Measurements from ENCODE around the gene TNNI2. TPM values are rescaled to one million over a fixed set of nuclear protein-coding genes. Genes with fewer than 3 reads are reported as not detected.

The TNNI2 gene
- total RNA-seq, 1 experiment from 2014 or later = 0.46 TPM

GRCh38 chr11:1842149-1843097 is 3.6 kb downstream of the TNNI2 start:
- ATAC-seq = no peak
- CTCF ChIA-PET = interaction anchor here (0.6 to 2.3 kb wide), 5 partner anchors 9 to 309 kb away, joined by 3 to 8 read pairs (median 3); no protein-coding TSS in a partner anchor
- in situ Hi-C loops (cut with HindIII; ENCODE audit: low pct_unique_long_range_greater_than_20kb, low sequenced_read_pairs) = no loop called here

DNA sequence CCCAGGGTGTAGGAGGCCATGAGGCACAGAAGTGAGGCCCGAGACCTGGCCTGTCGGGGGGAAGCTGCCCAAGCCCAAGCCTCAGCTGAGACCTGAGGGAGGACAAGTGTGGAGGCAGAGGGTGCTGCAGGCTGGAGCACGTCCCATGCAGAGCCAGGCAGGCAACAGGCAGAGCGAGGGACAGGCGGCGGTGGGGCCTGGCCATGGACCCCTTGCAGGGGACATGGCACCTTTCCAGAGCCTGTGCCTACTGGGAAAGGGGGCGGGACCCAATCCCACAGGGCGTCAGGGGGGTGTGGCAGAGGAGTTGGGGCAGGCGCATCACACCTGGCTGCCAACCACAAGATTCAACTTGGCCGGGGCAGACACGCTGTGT is 4.3 kb downstream of the TNNI2 start:
- intact Hi-C loops (cut with micrococcal nuclease; ENCODE audit: unreplicated experiment) (no loop called here), in situ Hi-C loops (cut with HindIII; ENCODE audit: low pct_unique_long_range_greater_than_20kb, low sequenced_read_pairs) (no loop called here)
- no TSS peak for BruUV-seq (replicated peaks)
- H3K4me3 ChIP-seq (ENCODE audit: low read depth in 2 of 2, low read length in 2 of 2) = no peak overlapping the region
- CTCF ChIA-PET = interaction anchor here (2.3 kb wide), 1 partner anchor 10 kb away, joined by 8 read pairs; no protein-coding TSS in a partner anchor
- POLR2A ChIA-PET = no interaction called here
- H3K27me3 ChIP-seq (ENCODE audit: control insufficient read depth, insufficient read depth, low read length) = no peaks in the 10 kb centered on the region
- DNase-seq (ENCODE audit: low read depth, low spot score) (no peak), ATAC-seq (no peak)
- TF ChIP-seq SIN3A (IDR thresholded peaks at IDR 0.05; ENCODE audit: borderline replicate concordance, insufficient read depth, low read depth, low read length) = no peak
- no peak for TF ChIP-seq POLR2AphosphoS5 (IDR thresholded peaks at IDR 0.05; ENCODE audit: low read depth, low read length)
- TF ChIP-seq TCF7L2 (IDR thresholded peaks at IDR 0.05; ENCODE audit: low read depth, low read length) = no peak
- no peak for TF ChIP-seq CTCF (IDR thresholded peaks at IDR 0.05)
- TF ChIP-seq, protein P1, sequence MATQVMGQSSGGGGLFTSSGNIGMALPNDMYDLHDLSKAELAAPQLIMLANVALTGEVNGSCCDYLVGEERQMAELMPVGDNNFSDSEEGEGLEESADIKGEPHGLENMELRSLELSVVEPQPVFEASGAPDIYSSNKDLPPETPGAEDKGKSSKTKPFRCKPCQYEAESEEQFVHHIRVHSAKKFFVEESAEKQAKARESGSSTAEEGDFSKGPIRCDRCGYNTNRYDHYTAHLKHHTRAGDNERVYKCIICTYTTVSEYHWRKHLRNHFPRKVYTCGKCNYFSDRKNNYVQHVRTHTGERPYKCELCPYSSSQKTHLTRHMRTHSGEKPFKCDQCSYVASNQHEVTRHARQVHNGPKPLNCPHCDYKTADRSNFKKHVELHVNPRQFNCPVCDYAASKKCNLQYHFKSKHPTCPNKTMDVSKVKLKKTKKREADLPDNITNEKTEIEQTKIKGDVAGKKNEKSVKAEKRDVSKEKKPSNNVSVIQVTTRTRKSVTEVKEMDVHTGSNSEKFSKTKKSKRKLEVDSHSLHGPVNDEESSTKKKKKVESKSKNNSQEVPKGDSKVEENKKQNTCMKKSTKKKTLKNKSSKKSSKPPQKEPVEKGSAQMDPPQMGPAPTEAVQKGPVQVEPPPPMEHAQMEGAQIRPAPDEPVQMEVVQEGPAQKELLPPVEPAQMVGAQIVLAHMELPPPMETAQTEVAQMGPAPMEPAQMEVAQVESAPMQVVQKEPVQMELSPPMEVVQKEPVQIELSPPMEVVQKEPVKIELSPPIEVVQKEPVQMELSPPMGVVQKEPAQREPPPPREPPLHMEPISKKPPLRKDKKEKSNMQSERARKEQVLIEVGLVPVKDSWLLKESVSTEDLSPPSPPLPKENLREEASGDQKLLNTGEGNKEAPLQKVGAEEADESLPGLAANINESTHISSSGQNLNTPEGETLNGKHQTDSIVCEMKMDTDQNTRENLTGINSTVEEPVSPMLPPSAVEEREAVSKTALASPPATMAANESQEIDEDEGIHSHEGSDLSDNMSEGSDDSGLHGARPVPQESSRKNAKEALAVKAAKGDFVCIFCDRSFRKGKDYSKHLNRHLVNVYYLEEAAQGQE (IDR thresholded peaks at IDR 0.05; ENCODE audit: insufficient read depth in 1 of 2, low read depth in 2 of 2, low read length in 1 of 2) = no peak
- no peak overlapping the region for H3K27ac ChIP-seq (ENCODE audit: low read length)
- no peaks in the 10 kb centered on the region for H3K36me3 ChIP-seq (ENCODE audit: control insufficient read depth, insufficient read depth, low read length)
- no peaks in the 10 kb centered on the region for H3K9me3 ChIP-seq (ENCODE audit: control insufficient read depth, insufficient read depth, low read depth, low read length)
- H3K4me1 ChIP-seq (ENCODE audit: control insufficient read depth, insufficient read depth, low read length) = peaks cover 12% of the 10 kb centered on the region

More at GRCh38 chr11:1842149-1843097, 3.6 kb downstream of the TNNI2 start:
- TF ChIP-seq POLR2AphosphoS5 (IDR thresholded peaks at IDR 0.05; ENCODE audit: low read depth, low read length) = no peak
- TF ChIP-seq CTCF (IDR thresholded peaks at IDR 0.05) = no peak
- TF ChIP-seq, protein P1 (IDR thresholded peaks at IDR 0.05; ENCODE audit: insufficient read depth in 1 of 2, low read depth in 2 of 2, low read length in 1 of 2) = no peak
- no peak for TF ChIP-seq TCF7L2 (IDR thresholded peaks at IDR 0.05; ENCODE audit: low read depth, low read length)
- no peaks in the 10 kb centered on the region for H3K9me3 ChIP-seq (ENCODE audit: control insufficient read depth, insufficient read depth, low read depth, low read length)
- H3K27me3 ChIP-seq (ENCODE audit: control insufficient read depth, insufficient read depth, low read length) = no peaks in the 10 kb centered on the region
- no peak for DNase-seq (ENCODE audit: low read depth, low spot score)
- POLR2A ChIA-PET = no interaction called here
- H3K4me1 ChIP-seq (ENCODE audit: control insufficient read depth, insufficient read depth, low read length) = peaks cover 16% of the 10 kb centered on the region
- intact Hi-C loops (cut with micrococcal nuclease; ENCODE audit: unreplicated experiment) = no loop called here
- no peaks in the 10 kb centered on the region for H3K36me3 ChIP-seq (ENCODE audit: control insufficient read depth, insufficient read depth, low read length)
- H3K4me3 ChIP-seq (ENCODE audit: low read depth in 2 of 2, low read length in 2 of 2) = no peak overlapping the region
- no peak overlapping the region for H3K27ac ChIP-seq (ENCODE audit: low read length)
- BruUV-seq (replicated peaks) = no TSS peak
